Raji (cell line): ENCODE data around the gene CEP104.

Experiments
- POLR2A ChIP-seq: IDR thresholded peaks from 2 replicates; pipeline ENCODE4 v1.6.1; 2011; ENCODE audit warnings: low read depth, low read length, control low read depth; ENCODE audit not compliant: insufficient read depth

The CEP104 gene

DNA sequence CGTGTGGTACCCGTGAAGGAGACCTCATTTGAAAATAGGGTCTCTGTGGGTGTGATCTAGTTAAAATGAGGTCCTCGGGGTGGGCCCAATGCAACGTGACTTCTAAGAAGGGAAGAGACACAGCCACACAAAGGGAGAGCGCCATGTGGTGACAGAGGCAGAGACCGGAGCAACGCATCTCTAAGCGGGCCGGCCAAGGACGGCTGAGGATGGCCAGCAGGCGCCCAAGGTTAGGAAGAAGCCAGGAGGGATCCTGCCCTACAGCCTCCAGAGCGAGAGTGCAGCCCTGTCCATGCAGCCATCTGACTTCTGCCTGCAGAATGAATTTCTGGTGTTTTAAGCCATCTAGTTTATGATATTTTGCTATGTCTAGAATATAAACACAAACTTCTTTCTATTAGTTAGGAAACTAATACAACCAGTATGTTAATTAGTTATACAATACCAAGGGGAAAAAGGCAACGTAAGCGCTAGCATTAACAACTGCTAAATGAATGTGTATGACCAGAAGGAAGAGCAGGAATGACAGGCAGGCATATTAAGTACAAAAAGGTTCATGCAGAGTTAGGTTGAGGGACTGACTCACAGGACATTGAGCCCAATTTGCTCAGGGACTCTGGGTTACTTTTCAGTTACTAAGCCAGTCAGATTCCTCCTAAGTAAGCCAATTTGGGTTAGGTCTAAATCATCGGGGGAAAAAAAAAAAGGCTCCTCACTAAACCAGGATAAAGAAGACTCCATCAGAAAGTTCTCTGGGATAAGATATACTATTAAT lies 4.1 kb downstream of the CEP104 start:
- no peak for TF ChIP-seq POLR2A

GRCh38 chr1:3852091-3852490 lies 4.9 kb downstream of the CEP104 start:
- no peak for TF ChIP-seq POLR2A

DNA sequence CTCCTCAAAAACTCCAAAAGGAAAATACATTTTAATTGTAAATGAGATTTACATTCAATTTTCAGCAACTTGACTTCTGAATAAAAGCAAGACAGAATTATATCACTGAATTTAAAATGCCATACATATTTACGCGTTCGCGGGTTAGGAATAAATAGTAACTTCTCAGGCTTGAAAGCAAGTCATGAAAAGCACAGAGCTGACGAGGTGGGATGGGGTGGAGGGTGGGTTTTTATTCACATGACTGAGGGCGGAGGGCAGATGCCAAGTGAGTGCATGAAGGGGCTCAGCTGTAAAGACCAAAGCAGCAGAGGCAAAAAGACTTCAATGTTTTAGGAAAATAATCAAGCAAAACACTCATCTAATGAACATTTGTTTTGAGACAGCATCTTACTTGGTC lies 5.7 kb downstream of the CEP104 start:
- no peak for TF ChIP-seq POLR2A

GRCh38 chr1:3850857-3851256 lies 6.2 kb downstream of the CEP104 start:
- TF ChIP-seq POLR2A, result no peak

GRCh38 chr1:3847081-3847480 lies 9.9 kb downstream of the CEP104 start:
- TF ChIP-seq POLR2A, result no peak

GRCh38 chr1:3846541-3846940 lies 10.5 kb downstream of the CEP104 start:
- TF ChIP-seq POLR2A, result no peak

DNA sequence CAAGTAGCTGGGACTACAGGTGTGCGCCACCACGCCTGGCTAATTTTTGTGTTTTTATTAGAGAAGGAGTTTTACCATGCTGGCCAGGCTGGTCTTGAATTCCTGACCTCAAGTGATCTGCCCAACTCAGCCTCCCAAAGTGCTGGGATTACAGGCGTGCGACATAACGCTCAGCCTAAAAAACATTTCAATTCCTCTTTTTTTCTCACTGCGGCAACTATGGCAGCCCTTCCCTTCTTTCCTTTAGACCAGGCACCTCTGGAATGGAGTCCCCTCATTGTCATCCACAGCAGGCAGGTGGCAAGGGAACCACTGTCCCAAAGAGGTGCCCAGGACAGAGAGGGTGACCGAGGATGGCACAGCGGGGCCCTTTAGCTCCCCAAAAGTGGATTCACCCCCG lies 14.1 kb downstream of the CEP104 start:
- TF ChIP-seq POLR2A, result no peak

- no peak for TF ChIP-seq POLR2A
Measured at GRCh38 chr1:3841491-3841890, 15.5 kb downstream of the CEP104 start.

DNA sequence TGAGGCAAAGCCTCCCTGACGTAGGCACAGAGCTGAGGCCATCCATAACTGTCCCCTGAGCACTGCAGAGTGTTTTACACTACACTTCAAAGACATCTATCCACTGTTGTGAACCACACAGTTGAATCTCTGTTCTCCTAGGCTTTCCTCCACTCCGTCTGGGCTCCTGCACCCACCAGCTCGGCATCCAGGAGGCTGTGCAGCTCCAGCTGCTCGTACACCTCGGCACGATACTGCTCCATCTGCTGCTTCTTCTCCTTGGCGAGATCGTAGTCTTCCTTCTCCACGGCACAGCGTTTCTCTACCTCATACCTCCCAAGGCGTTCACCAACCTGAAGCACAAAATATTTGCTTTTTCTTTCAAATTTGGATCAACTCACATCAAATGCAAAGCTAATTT lies 18.2 kb downstream of the CEP104 start:
- no peak for TF ChIP-seq POLR2A

DNA sequence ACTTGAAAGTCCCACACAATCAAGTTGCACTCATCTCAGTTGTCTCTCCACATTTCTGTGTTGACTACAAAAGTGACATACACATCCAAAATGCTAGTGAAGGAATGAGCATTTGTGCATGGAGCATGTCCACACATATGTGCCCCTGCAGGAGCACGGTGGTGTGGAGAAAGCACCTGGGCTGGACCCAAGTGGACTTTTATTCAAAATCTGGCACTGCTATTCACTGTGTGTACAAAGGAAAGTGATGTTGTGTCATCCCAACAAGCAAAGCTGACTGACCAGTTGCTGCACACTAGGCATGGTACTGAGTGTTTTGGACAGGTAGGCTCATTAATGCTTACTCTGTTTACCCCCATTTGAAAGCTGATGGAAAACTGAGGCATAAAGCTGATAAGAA lies 19.3 kb downstream of the CEP104 start:
- no peak for TF ChIP-seq POLR2A

- no peak for TF ChIP-seq POLR2A
Measured at GRCh38 chr1:3837200-3837599, 19.8 kb downstream of the CEP104 start.

- no peak for TF ChIP-seq POLR2A
Measured at GRCh38 chr1:3836421-3836820, 20.6 kb downstream of the CEP104 start.

DNA sequence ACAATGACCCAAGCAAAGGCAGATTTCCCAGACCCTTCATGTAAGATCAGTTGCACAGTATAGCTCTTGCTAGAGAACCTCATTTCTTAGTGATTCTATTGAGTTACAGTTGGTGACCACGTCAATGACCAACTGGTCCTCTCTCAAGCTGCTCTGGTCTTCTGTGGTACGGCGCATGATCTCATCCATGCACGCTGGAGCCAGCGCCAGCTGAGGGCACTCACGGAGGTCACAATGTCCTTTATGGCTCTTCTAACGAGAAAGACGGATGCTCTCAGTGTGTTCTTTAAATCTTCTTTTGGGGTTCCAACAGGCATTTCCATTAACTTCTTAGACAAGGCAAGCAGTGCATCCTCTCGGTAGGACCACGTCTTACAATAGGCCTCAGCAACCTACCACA lies 22.3 kb downstream of the CEP104 start:
- no peak for TF ChIP-seq POLR2A

- TF ChIP-seq POLR2A, result no peak
Measured at GRCh38 chr1:3831689-3832088, 25.3 kb downstream of the CEP104 start.

DNA sequence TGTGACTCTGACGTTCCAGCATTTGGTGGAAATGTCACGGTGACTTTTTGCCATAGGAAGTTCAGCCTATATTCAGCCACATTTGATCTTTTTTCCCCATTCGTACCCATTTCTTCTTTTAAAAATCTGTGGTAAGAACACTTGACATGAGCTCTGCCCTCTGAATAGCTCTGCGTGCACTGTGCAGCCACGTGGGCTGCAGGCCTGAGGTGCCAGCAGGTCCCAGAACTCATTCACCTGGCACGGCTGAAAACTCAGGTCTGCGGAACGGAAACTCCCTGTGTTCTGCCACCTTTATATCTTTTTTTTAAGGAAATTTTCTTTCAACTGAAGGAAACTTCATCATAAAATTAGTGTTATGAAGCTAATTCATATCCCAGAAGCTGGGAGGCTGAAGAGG lies 28.6 kb downstream of the CEP104 start:
- TF ChIP-seq POLR2A, result no peak

DNA sequence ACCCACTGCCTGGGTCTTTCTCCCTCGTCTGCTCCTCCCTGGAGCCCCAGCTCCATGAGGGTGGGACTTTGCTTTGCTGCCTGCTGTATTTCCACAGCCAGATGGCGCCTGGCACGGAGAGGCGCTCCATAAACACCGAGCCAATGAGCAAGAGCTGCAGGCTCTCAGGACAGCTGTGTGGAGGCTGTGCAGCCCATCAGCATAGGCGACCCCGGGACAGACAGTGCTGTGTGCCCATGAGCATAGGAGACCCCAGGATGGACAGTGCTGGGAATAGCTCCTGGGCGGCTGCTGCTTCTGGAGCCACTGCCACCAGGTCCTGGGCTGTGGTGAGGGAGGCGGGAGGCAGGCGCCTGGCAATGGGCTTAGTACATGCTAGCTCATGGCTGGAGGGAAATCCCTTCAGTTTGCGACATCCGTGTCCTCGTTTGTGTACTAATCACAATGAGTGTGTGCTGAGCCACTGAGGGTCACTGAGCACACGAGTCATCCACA lies 29.2 kb downstream of the CEP104 start:
- TF ChIP-seq POLR2A, result no peak

GRCh38 chr1:3825356-3825755 lies 31.7 kb downstream of the CEP104 start:
- TF ChIP-seq POLR2A, result no peak
